NCI-H2196 (cell line): Measurements from ENCODE around the gene POT1.

Source experiments
- DNase-seq: peaks from one replicate; lab custom pipeline; 2025; ENCODE audit not compliant: unreplicated experiment; lab: John Stamatoyannopoulos, UW

Gene POT1

DNA sequence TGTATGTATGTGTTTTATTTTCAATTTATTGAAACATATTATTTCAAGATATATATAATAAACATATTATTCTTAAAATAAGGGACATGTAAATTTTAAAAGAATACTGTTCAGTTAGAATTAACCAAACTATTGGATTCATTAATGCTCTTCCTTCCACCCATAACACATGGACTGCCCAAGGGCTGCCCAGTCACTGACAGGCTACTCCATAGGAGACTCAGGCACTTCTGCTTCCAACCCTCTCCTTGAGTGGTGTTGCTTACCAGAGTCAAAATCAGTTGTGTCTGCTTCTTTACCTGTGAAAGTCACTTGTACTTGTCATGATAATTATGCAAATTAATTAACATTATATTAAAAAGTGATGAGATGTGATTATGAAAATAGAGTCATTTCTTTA is 154.2 kb downstream of the POT1 start:
- no peak for DNase-seq

DNA sequence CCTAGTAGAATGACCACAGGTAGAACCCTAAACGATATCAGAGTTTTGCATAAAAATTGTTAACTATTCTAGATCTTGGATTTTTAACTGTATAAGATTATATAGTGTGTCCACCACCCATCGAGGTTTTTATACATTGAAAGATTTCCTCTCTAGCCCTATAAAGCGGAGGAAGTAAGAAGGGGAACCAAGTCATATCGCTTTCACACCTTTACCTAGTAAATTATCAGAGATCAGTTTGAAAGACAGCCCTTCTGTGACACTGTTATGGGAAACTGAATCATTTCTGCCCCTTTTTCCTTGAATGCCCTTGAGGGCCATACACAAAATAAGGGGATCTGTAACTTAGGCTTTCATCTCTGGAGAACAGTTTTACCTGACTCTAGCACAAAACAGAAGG is 155.7 kb downstream of the POT1 start:
- no peak for DNase-seq

DNA sequence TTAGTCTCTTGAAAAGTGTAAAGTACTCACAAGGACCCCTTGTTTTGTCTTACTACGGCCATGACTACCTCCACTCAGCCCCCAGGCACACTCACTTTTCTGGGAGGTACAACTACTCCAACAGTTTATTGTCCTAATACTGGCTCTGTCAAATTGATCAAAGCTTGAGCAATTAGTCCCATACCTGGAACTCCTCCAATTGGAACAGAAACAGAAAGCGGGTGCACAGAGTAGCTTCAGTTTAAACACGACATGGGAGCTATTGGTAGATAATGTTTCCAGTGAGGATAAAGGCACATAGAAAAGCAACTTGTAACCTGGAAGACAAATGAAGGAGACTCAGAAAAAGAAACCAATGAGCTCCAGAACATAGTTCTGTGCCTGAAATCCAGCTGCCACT is 156.3 kb downstream of the POT1 start:
- DNase-seq: no peak
